Smooth muscle cell (in vitro differentiated cells): ENCODE measurements around the gene NDUFC2. TPM values are rescaled to one million over a fixed set of nuclear protein-coding genes. Genes with fewer than 3 reads are reported as not detected.

ENCODE experiments used
- DNase-seq: peaks from one replicate; lab custom pipeline; 2025; ENCODE audit not compliant: unreplicated experiment; lab: John Stamatoyannopoulos, UW
- H2AFZ ChIP-seq: fragments of 200-600 bp; sonication (generic); 2 replicates; pipeline ENCODE4 v1.6.0; 2016; ENCODE audit warnings: antibody characterized with exemption, low read depth, mild to moderate bottlenecking
- H3F3A ChIP-seq: fragments of 200-600 bp; sonication (generic); 2 replicates; pipeline ENCODE4 v1.6.0; 2017; ENCODE audit warnings: antibody characterized with exemption, low read depth
- H3K27ac ChIP-seq: fragments of 200-600 bp; sonication (generic); 2 replicates; pipeline ENCODE4 v1.5.1; 2016; ENCODE audit warnings: low read depth, mild to moderate bottlenecking
- H3K27me3 ChIP-seq: fragments of 200-600 bp; sonication (generic); 2 replicates; pipeline ENCODE4 v1.6.1; 2016; ENCODE audit warnings: low read depth, mild to moderate bottlenecking
- H3K36me3 ChIP-seq: fragments of 200-600 bp; sonication (generic); 2 replicates; pipeline ENCODE4 v1.5.1; 2016; ENCODE audit warnings: low read depth
- H3K4me1 ChIP-seq: fragments of 200-600 bp; sonication (generic); 2 replicates; pipeline ENCODE4 v1.5.1; 2016; ENCODE audit warnings: low read depth
- H3K4me2 ChIP-seq: fragments of 200-600 bp; sonication (generic); 2 replicates; pipeline ENCODE4 v1.6.0; 2016; ENCODE audit warnings: mild to moderate bottlenecking
- H3K4me3 ChIP-seq: fragments of 200-600 bp; sonication (generic); 2 replicates; pipeline ENCODE4 v1.5.1; 2016; ENCODE audit warnings: mild to moderate bottlenecking
- H3K79me2 ChIP-seq: fragments of 200-600 bp; sonication (generic); 2 replicates; pipeline ENCODE4 v1.6.0; 2016; ENCODE audit warnings: low read depth, mild to moderate bottlenecking
- H3K9ac ChIP-seq: fragments of 200-600 bp; sonication (generic); 2 replicates; pipeline ENCODE4 v1.6.0; 2016; ENCODE audit warnings: low read depth
- H3K9me3 ChIP-seq: fragments of 200-600 bp; sonication (generic); replicated peaks from 2 replicates; pipeline ENCODE4 v1.5.1; 2016; ENCODE audit warnings: low read depth
- H4K20me1 ChIP-seq: fragments of 200-600 bp; sonication (generic); 2 replicates; pipeline ENCODE4 v1.6.0; 2016; ENCODE audit warnings: low read depth
- WGBS: methylation state at CpG from one replicate; pipeline ENCODE4 v1.1.7; 2016; ENCODE audit warnings: low lambda C conversion rate; 5-methylcytosine and 5-hydroxymethylcytosine counted together
- polyA plus RNA-seq: library from polyadenylated mRNA; unstranded; fragments of >200 nt; fragmentation: Nextera tagmentation; extraction: Ambion mirVana; gene quantifications from 2 replicates; pipeline ENCODE4 v1.2.1, GENCODE V29; 2016
- total RNA-seq: library from RNA; depleted of rRNA; stranded (reverse); fragments of >200 nt; gene quantifications from 2 replicates; pipeline ENCODE4 v1.2.3, GENCODE V29; 2014
- TF ChIP-seq, protein P1 (sequence below): fragments of 200-600 bp; sonication (generic); IDR thresholded peaks from 2 replicates; pipeline ENCODE4 v1.5.1; 2017; ENCODE audit warnings: borderline replicate concordance, mild to moderate bottlenecking, antibody characterized with exemption; ENCODE audit not compliant: insufficient read depth, poor library complexity, severe bottlenecking

The NDUFC2 gene
- total and polyA plus RNA-seq, 2 experiments from 2014 or later = 164 to 472 TPM

DNA sequence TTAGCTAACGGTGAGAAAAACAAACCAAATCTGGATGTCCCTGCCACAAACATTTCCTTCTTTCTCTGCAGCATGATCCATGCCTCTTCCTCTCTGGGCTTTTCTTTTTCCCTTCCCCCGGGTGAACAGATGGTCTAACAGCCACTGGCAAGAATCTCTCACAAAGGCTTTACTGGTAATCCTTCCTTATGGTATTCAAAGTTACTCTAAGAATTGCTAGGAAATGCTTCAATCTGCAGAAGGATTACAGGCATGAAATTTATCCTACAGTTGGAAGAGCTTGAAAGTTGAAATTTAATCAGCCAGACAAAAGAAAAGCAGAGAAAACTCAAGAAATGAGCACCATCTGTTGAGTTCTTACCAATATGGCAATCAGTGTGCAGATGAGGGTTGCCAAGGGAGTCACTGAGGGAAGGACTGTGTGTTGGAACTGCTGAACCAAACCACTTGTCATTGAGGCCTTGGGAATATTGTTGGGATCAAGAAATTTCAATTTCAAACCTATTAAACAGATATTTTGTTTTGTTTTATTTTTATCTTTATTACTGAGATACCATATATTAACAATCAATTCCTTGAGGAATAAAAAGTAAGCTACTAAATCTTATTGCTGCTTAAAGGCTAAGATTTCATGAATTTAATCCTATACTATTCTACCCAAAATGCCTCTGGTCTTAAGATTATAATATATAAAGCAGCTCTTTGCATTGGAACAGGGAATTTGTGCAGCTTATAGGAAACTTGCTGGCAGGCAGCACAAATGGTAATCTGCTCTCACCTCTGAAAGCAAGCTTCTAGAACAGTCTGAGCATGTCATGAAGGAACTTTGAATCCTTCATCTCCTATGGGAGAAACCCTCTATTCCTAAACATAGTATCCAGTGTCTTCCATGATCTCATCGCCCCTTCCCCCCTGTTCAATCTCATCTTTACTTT is 29.7 kb upstream of the NDUFC2 start:
- Histone ChIP-seq H2AFZ (no peak overlapping the region), H3K4me1 (peaks cover 6% of the 10 kb centered on the region), H3K9ac (no peak overlapping the region), H3K4me2 (peak overlapping the region; percentile 57), H3K79me2 (no peaks in the 10 kb centered on the region), H4K20me1 (no peaks in the 10 kb centered on the region), H3K4me3 (no peak overlapping the region), H3K9me3 (no peaks in the 10 kb centered on the region), H3K27me3 (no peaks in the 10 kb centered on the region), H3K27ac (peak overlapping the region; percentile 21), H3F3A (peaks cover 10% of the 10 kb centered on the region), H3K36me3 (peaks cover 12% of the 10 kb centered on the region)
- 50% methylated on average over 3 of the region's 3 CpGs for WGBS
- TF ChIP-seq, protein P1, sequence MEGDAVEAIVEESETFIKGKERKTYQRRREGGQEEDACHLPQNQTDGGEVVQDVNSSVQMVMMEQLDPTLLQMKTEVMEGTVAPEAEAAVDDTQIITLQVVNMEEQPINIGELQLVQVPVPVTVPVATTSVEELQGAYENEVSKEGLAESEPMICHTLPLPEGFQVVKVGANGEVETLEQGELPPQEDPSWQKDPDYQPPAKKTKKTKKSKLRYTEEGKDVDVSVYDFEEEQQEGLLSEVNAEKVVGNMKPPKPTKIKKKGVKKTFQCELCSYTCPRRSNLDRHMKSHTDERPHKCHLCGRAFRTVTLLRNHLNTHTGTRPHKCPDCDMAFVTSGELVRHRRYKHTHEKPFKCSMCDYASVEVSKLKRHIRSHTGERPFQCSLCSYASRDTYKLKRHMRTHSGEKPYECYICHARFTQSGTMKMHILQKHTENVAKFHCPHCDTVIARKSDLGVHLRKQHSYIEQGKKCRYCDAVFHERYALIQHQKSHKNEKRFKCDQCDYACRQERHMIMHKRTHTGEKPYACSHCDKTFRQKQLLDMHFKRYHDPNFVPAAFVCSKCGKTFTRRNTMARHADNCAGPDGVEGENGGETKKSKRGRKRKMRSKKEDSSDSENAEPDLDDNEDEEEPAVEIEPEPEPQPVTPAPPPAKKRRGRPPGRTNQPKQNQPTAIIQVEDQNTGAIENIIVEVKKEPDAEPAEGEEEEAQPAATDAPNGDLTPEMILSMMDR = no peak
- DNase-seq = no peak

DNA sequence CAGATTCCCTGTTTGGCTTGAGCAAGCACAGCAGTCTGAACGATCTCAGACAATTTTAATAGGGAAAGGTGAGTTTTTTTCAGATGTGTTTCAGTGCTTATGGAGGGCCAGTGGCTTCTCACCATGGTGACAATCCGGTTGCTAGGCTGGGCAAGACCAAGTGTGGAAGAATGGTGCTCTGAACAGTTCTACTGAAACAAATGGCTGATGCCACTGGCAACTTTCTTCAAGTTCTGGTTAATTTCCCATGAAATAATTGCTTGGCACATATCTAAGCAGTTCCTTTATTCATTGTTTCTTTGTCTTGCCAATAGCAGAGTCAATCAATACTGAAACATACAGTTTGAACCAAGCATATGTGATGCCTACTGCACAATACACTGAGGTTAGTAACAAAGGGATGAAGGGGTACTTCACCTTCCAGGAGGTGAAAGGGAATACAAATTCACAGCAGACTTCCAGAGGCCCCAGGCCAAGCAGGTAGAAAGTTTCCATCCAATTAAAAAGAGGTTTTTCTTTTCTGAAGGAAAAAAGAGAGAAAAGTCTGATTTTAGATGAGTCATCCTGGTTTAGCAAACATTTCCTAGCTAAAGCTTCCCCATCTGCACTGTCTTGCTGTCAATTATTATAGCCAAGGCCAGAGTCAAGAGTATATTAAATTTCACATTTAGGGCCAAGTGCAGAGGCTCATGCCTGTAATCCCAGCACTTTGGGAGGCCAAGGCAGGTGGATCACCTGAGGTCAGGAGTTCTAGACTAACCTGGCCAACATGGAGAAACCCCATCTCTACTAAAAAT is 21.2 kb upstream of the NDUFC2 start:
- Histone ChIP-seq H4K20me1 (no peaks in the 10 kb centered on the region), H3K36me3 (peaks cover 5% of the 10 kb centered on the region), H3F3A (no peaks in the 10 kb centered on the region), H3K79me2 (no peaks in the 10 kb centered on the region), H3K27ac (no peak overlapping the region), H3K9ac (no peak overlapping the region), H2AFZ (no peak overlapping the region), H3K4me1 (no peaks in the 10 kb centered on the region), H3K4me2 (no peak overlapping the region), H3K9me3 (no peaks in the 10 kb centered on the region), H3K4me3 (no peak overlapping the region), H3K27me3 (no peaks in the 10 kb centered on the region)
- DNase-seq = no peak
- 98% methylated on average over 2 of the region's 2 CpGs for WGBS
- TF ChIP-seq, protein P1 = no peak

DNA sequence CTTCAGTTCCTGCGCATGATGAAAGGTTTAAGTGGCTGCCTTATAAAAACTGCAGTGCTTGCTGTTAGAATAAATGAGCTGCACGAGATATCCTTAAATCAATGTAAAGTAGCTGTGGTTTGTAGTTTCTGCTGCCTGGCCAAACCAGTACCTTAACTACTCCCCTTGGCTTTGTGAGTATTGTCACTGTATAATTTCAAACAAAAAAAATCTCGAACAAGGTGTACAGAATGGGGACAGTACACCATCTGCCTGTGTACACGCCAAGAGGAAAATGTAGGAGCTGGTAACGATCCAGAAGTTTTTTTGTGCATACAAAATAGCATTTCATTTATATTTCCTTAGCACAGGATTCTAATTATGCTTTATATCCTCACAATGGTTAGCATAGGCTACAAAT is 20.6 kb upstream of the NDUFC2 start:
- H3K27me3 ChIP-seq = no peaks in the 10 kb centered on the region
- no peaks in the 10 kb centered on the region for H3K79me2 ChIP-seq
- H3K36me3 ChIP-seq = peaks cover 5% of the 10 kb centered on the region
- no peaks in the 10 kb centered on the region for H3F3A ChIP-seq
- H3K9ac ChIP-seq = no peak overlapping the region
- H3K9me3 ChIP-seq = no peaks in the 10 kb centered on the region
- WGBS = 96% methylated on average over 5 of the region's 5 CpGs
- H2AFZ ChIP-seq = no peak overlapping the region
- H3K4me1 ChIP-seq = no peaks in the 10 kb centered on the region
- no peak overlapping the region for H3K4me3 ChIP-seq
- H4K20me1 ChIP-seq = no peaks in the 10 kb centered on the region
- H3K4me2 ChIP-seq = no peak overlapping the region
- TF ChIP-seq, protein P1 = no peak
- no peak overlapping the region for H3K27ac ChIP-seq
- DNase-seq = no peak
